WTC11 (cell line): ENCODE measurements around the gene GZF1. TPM values are rescaled to one million over a fixed set of nuclear protein-coding genes. Genes with fewer than 3 reads are reported as not detected.

Experiments used
- ARID4B ChIP-seq: sonication (generic); formaldehyde crosslinking; IDR thresholded peaks from 2 replicates; pipeline ENCODE4 v1.8.0; 2023; ENCODE audit warnings: missing genetic modification reagents, mild to moderate bottlenecking, borderline replicate concordance
- ATF1 ChIP-seq: sonication (generic); formaldehyde crosslinking; IDR thresholded peaks from 2 replicates; pipeline ENCODE4 v1.8.1; 2023; ENCODE audit warnings: mild to moderate bottlenecking, moderate library complexity, missing genetic modification reagents
- ATF2 ChIP-seq: sonication (generic); formaldehyde crosslinking; IDR thresholded peaks from 2 replicates; pipeline ENCODE4 v1.8.1; 2022; ENCODE audit warnings: low read depth, missing genetic modification reagents, borderline replicate concordance
- ATF3 ChIP-seq: sonication (generic); formaldehyde crosslinking; conservative IDR thresholded peaks from 2 replicates; pipeline ENCODE4 v1.8.1; 2022; ENCODE audit warnings: mild to moderate bottlenecking, missing genetic modification reagents
- E2F1 ChIP-seq: sonication (generic); formaldehyde crosslinking; IDR thresholded peaks from 2 replicates; pipeline ENCODE4 v1.8.0; 2022; ENCODE audit warnings: mild to moderate bottlenecking, missing genetic modification reagents
- ERG ChIP-seq: fragments of 250-450 bp; sonication (Bioruptor Pico); IDR thresholded peaks from 2 replicates; pipeline ENCODE4 v1.8.0; 2021; ENCODE audit warnings: mild to moderate bottlenecking
- FOXP1 ChIP-seq: sonication (generic); formaldehyde crosslinking; IDR thresholded peaks from 2 replicates; pipeline ENCODE4 v1.8.0; 2022; ENCODE audit warnings: missing genetic modification reagents, mild to moderate bottlenecking, moderate library complexity, borderline replicate concordance
- HMGXB4 ChIP-seq: sonication (generic); formaldehyde crosslinking; IDR thresholded peaks from 2 replicates; pipeline ENCODE4 v1.8.1; 2023; ENCODE audit warnings: mild to moderate bottlenecking, moderate library complexity, missing genetic modification reagents
- IRF1 ChIP-seq: sonication (generic); formaldehyde crosslinking; IDR thresholded peaks from 2 replicates; pipeline ENCODE4 v1.8.0; 2023; ENCODE audit warnings: missing genetic modification reagents
- IRF2 ChIP-seq: sonication (generic); formaldehyde crosslinking; IDR thresholded peaks from 2 replicates; pipeline ENCODE4 v1.8.0; 2022; ENCODE audit warnings: low read depth, missing genetic modification reagents, borderline replicate concordance
- KAT7 ChIP-seq: sonication (generic); formaldehyde crosslinking; IDR thresholded peaks from 2 replicates; pipeline ENCODE4 v1.8.1; 2023; ENCODE audit warnings: missing genetic modification reagents, mild to moderate bottlenecking, borderline replicate concordance
- NR2C2 ChIP-seq: sonication (generic); formaldehyde crosslinking; IDR thresholded peaks from 2 replicates; pipeline ENCODE4 v1.8.0; 2022; ENCODE audit warnings: mild to moderate bottlenecking, missing genetic modification reagents
- NR3C1 ChIP-seq: sonication (generic); formaldehyde crosslinking; conservative IDR thresholded peaks from 2 replicates; pipeline ENCODE4 v1.8.1; 2023; ENCODE audit warnings: low read depth, mild to moderate bottlenecking, missing genetic modification reagents
- PRRX2 ChIP-seq: fragments of 250-450 bp; sonication (Bioruptor Pico); IDR thresholded peaks from 2 replicates; pipeline ENCODE4 v1.8.0; 2021; ENCODE audit warnings: mild to moderate bottlenecking
- RELA ChIP-seq: sonication (generic); formaldehyde crosslinking; IDR thresholded peaks from 2 replicates; pipeline ENCODE4 v1.8.1; 2022; ENCODE audit warnings: missing genetic modification reagents, mild to moderate bottlenecking, borderline replicate concordance
- SMAD3 ChIP-seq: sonication (generic); formaldehyde crosslinking; IDR thresholded peaks from 2 replicates; pipeline ENCODE4 v1.8.0; 2022; ENCODE audit warnings: missing genetic modification reagents, mild to moderate bottlenecking, borderline replicate concordance
- TEAD1 ChIP-seq: sonication (generic); formaldehyde crosslinking; IDR thresholded peaks from 2 replicates; pipeline ENCODE4 v1.8.0; 2022; ENCODE audit warnings: mild to moderate bottlenecking, missing genetic modification reagents
- TP53 ChIP-seq: sonication (generic); formaldehyde crosslinking; IDR thresholded peaks from 2 replicates; pipeline ENCODE4 v1.8.1; 2023; ENCODE audit warnings: mild to moderate bottlenecking, missing genetic modification reagents
- USF1 ChIP-seq: sonication (generic); formaldehyde crosslinking; IDR thresholded peaks from 2 replicates; pipeline ENCODE4 v1.8.0; 2022; ENCODE audit warnings: mild to moderate bottlenecking, missing genetic modification reagents
- ZBTB43 ChIP-seq: sonication (generic); formaldehyde crosslinking; IDR thresholded peaks from 2 replicates; pipeline ENCODE4 v1.8.1; 2023; ENCODE audit warnings: mild to moderate bottlenecking, missing genetic modification reagents
- ZNF232 ChIP-seq: sonication (generic); formaldehyde crosslinking; IDR thresholded peaks from 2 replicates; pipeline ENCODE4 v1.8.0; 2022; ENCODE audit warnings: mild to moderate bottlenecking, missing genetic modification reagents
- ZNF263 ChIP-seq: sonication (generic); formaldehyde crosslinking; IDR thresholded peaks from 2 replicates; pipeline ENCODE4 v1.8.1; 2022; ENCODE audit warnings: low read depth, mild to moderate bottlenecking, moderate library complexity, missing genetic modification reagents
- ZNF317 ChIP-seq: sonication (generic); formaldehyde crosslinking; IDR thresholded peaks from 2 replicates; pipeline ENCODE4 v1.8.1; 2023; ENCODE audit warnings: low read depth, mild to moderate bottlenecking, moderate library complexity, missing genetic modification reagents, borderline replicate concordance
- ZNF423 ChIP-seq: fragments of 250-450 bp; sonication (Bioruptor Pico); IDR thresholded peaks from 2 replicates; pipeline ENCODE4 v2.1.2; 2022; ENCODE audit warnings: mild to moderate bottlenecking, moderate library complexity
- total RNA-seq: library from RNA; stranded (reverse); gene quantifications from 3 replicates; pipeline ENCODE4 v1.2.3, GENCODE V29; 2021

GZF1 gene
- total RNA-seq, 1 experiment from 2014 or later = 9.5 TPM

GRCh38 chr20:23350196-23350903 lies 11.6 kb upstream of the GZF1 start, which contains the start of gene NXT1 (continued):
- TF ChIP-seq IRF1 (CRISPR knock-in tag) (no peak), NR2C2 (CRISPR knock-in tag) (no peak), TP53 (CRISPR knock-in tag) (no peak), ZNF317 (no peak), NR3C1 (no peak), HMGXB4 (no peak), FOXP1 (CRISPR knock-in tag) (peak; percentile 48; the same call in 1 of the 2 replicates), IRF2 (CRISPR knock-in tag) (no peak), USF1 (no peak), ATF2 (no peak), ARID4B (CRISPR knock-in tag) (0 out of 2 replicates have a peak, but pooled peaks have one; percentile 52), ZNF263 (CRISPR knock-in tag) (no peak), PRRX2 (CRISPR knock-in tag) (no peak), ZBTB43 (CRISPR knock-in tag) (0 out of 2 replicates have a peak, but pooled peaks have one; percentile 54), ATF3 (CRISPR knock-in tag) (no peak), TEAD1 (CRISPR knock-in tag) (no peak), ZNF232 (CRISPR knock-in tag) (no peak), ZNF423 (CRISPR knock-in tag) (no peak), RELA (CRISPR knock-in tag) (no peak), E2F1 (CRISPR knock-in tag) (no peak), ERG (no peak), SMAD3 (CRISPR knock-in tag) (no peak), ATF1 (CRISPR knock-in tag) (no peak), KAT7 (CRISPR knock-in tag) (no peak)
